WTC11 (cell line): Measurements from ENCODE around the gene RIPK1. TPM values are rescaled to one million over a fixed set of nuclear protein-coding genes. Genes with fewer than 3 reads are reported as not detected.

Experiments
- ATAC-seq: fragments of 200-7000 bp; cut with Tn5 transposase; 2 replicates; pipeline ENCODE4 v1.10.0; 2021; ENCODE audit warnings: mild to moderate bottlenecking, moderate library complexity
- CTCF ChIA-PET: fragments of 300-600 bp; sonication (Branson Sonifier 250); formaldehyde crosslinking; loops from one replicate; lab custom pipeline; 2021; ENCODE audit warnings: antibody characterized with exemption; lab: Charles Lee
- POLR2A ChIA-PET: fragments of 350-600 bp; sonication (Branson Sonifier 250); formaldehyde crosslinking; loops from one replicate; lab custom pipeline; 2021; ENCODE audit warnings: antibody characterized with exemption; lab: Charles Lee
- DNase-seq: peaks from one replicate; pipeline ENCODE4 v3.0.0; 2021; ENCODE audit warnings: low spot score
- H3K27ac Mint-ChIP-seq: 2 replicates; pipeline ENCODE4 v1.8.0; 2021; ENCODE audit warnings: mixed read lengths
- H3K27me3 Mint-ChIP-seq: 2 replicates; pipeline ENCODE4 v1.8.0; 2021; ENCODE audit warnings: low read depth, mild to moderate bottlenecking, moderate library complexity, mixed read lengths
- H3K36me3 Mint-ChIP-seq: 2 replicates; pipeline ENCODE4 v1.8.0; 2021; ENCODE audit warnings: mixed read lengths
- H3K4me1 Mint-ChIP-seq: 2 replicates; pipeline ENCODE4 v1.8.0; 2022; ENCODE audit warnings: mixed read lengths
- H3K4me3 Mint-ChIP-seq: 2 replicates; pipeline ENCODE4 v1.8.0; 2021; ENCODE audit warnings: mild to moderate bottlenecking, moderate library complexity, mixed read lengths
- H3K9me3 Mint-ChIP-seq: 2 replicates; pipeline ENCODE4 v1.8.0; 2021; ENCODE audit warnings: mixed read lengths
- ATF1 ChIP-seq: sonication (generic); formaldehyde crosslinking; IDR thresholded peaks from 2 replicates; pipeline ENCODE4 v1.8.1; 2023; ENCODE audit warnings: mild to moderate bottlenecking, moderate library complexity, missing genetic modification reagents
- ELF4 ChIP-seq: sonication (generic); formaldehyde crosslinking; IDR thresholded peaks from 2 replicates; pipeline ENCODE4 v1.8.1; 2022; ENCODE audit warnings: low read depth, mild to moderate bottlenecking, moderate library complexity, missing genetic modification reagents
- ETV6 ChIP-seq: sonication (generic); formaldehyde crosslinking; IDR thresholded peaks from 2 replicates; pipeline ENCODE4 v1.8.1; 2022; ENCODE audit warnings: mild to moderate bottlenecking, missing genetic modification reagents
- FOXJ3 ChIP-seq: sonication (generic); formaldehyde crosslinking; IDR thresholded peaks from 2 replicates; pipeline ENCODE4 v1.9.0; 2021; ENCODE audit warnings: missing genetic modification reagents, mild to moderate bottlenecking, borderline replicate concordance
- FOXP1 ChIP-seq: sonication (generic); formaldehyde crosslinking; IDR thresholded peaks from 2 replicates; pipeline ENCODE4 v1.8.0; 2022; ENCODE audit warnings: missing genetic modification reagents, mild to moderate bottlenecking, moderate library complexity, borderline replicate concordance
- GABPB1 ChIP-seq: sonication (generic); formaldehyde crosslinking; IDR thresholded peaks from 2 replicates; pipeline ENCODE4 v1.8.1; 2023; ENCODE audit warnings: mild to moderate bottlenecking, missing genetic modification reagents
- GRHL2 ChIP-seq: fragments of 250-450 bp; sonication (Bioruptor Pico); IDR thresholded peaks from 2 replicates; pipeline ENCODE4 v1.8.0; 2022; ENCODE audit warnings: mild to moderate bottlenecking, moderate library complexity; ENCODE audit not compliant: insufficient replicate concordance, severe bottlenecking
- NFE2L1 ChIP-seq: sonication (generic); formaldehyde crosslinking; IDR thresholded peaks from 2 replicates; pipeline ENCODE4 v1.8.1; 2023; ENCODE audit warnings: missing genetic modification reagents
- NR3C1 ChIP-seq: sonication (generic); formaldehyde crosslinking; conservative IDR thresholded peaks from 2 replicates; pipeline ENCODE4 v1.8.1; 2023; ENCODE audit warnings: low read depth, mild to moderate bottlenecking, missing genetic modification reagents
- PRDM15 ChIP-seq: sonication (generic); formaldehyde crosslinking; IDR thresholded peaks from 2 replicates; pipeline ENCODE4 v1.8.0; 2022; ENCODE audit warnings: missing genetic modification reagents
- RELA ChIP-seq: sonication (generic); formaldehyde crosslinking; IDR thresholded peaks from 2 replicates; pipeline ENCODE4 v1.8.1; 2022; ENCODE audit warnings: missing genetic modification reagents, mild to moderate bottlenecking, borderline replicate concordance
- RORB ChIP-seq: fragments of 250-450 bp; sonication (Bioruptor Pico); IDR thresholded peaks from 2 replicates; pipeline ENCODE4 v1.9.0; 2021; ENCODE audit warnings: mild to moderate bottlenecking
- SP1 ChIP-seq: sonication (generic); formaldehyde crosslinking; conservative IDR thresholded peaks from 2 replicates; pipeline ENCODE4 v1.8.1; 2022; ENCODE audit warnings: missing genetic modification reagents
- USF1 ChIP-seq: sonication (generic); formaldehyde crosslinking; IDR thresholded peaks from 2 replicates; pipeline ENCODE4 v1.8.0; 2022; ENCODE audit warnings: mild to moderate bottlenecking, missing genetic modification reagents
- total RNA-seq: library from RNA; stranded (reverse); gene quantifications from 3 replicates; pipeline ENCODE4 v1.2.3, GENCODE V29; 2021
- TF ChIP-seq, protein P1 (sequence below): fragments of 250-450 bp; sonication (Bioruptor Pico); IDR thresholded peaks from 2 replicates; pipeline ENCODE4 v1.9.0; 2021; ENCODE audit warnings: moderate library complexity, mild to moderate bottlenecking, inconsistent platforms, borderline replicate concordance
- TF ChIP-seq, protein P2 (sequence below): sonication (generic); formaldehyde crosslinking; IDR thresholded peaks from 2 replicates; pipeline ENCODE4 v1.8.1; 2022; ENCODE audit warnings: mild to moderate bottlenecking, missing genetic modification reagents, moderate library complexity, borderline replicate concordance
- TF ChIP-seq, protein P3 (sequence below): sonication (generic); formaldehyde crosslinking; IDR thresholded peaks from 2 replicates; pipeline ENCODE4 v1.8.1; 2023; ENCODE audit warnings: mild to moderate bottlenecking, missing genetic modification reagents, moderate library complexity
- TF ChIP-seq, protein P4 (sequence below): sonication (generic); formaldehyde crosslinking; IDR thresholded peaks from 2 replicates; pipeline ENCODE4 v1.8.1; 2022; ENCODE audit warnings: mild to moderate bottlenecking, moderate library complexity, missing genetic modification reagents

The RIPK1 gene
- total RNA-seq, 1 experiment from 2014 or later: 8.7 TPM

DNA sequence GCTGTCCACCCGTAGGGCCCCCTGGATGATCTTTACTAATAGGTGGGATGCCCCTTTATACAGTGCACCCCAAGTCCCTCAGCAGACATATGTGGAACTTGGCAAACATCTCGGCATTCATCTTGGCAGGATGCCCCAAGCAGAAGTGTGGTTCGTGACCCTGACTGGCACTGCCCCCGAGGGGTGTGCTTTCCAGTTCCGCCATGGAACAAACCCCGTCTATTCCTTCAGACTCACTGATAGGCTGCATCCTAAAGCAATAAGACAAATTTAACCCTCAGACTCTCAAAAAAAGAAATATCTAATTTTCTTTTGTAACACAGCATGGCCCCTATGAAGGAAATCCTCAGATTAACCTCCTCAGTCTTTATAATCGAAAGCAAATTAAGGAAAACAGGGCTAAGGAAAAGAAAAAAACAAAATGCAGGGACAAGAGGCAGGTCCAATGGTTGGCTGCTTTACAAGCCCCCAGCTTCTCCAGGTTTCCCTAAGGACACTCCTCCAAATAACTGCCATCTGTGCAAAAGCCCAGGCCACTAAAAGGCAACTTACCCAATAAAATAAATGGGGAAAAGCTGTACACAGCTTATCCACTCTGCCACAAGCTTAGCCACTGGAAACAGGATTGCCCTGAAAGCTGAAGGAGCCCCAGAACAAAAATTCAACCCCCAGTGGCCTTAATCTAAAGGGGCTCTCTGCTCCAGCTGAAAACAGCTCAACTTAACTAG lies 30.5 kb upstream of the RIPK1 start:
- Mint-ChIP-seq H3K4me1 (peaks cover 12% of the 10 kb centered on the region), H3K27ac (no peak overlapping the region), H3K36me3 (peaks cover 2% of the 10 kb centered on the region; the same call in 1 of the 2 replicates), H3K9me3 (peaks cover 19% of the 10 kb centered on the region)
- ChIA-PET POLR2A (no interaction called here), CTCF (interaction anchor here (0.6 to 2.6 kb wide), 4 partner anchors 37 to 785 kb away, joined by 3 to 11 read pairs (median 7); no protein-coding TSS in a partner anchor)
- ATAC-seq (no peak), DNase-seq (no peak)
- TF ChIP-seq, protein P1, sequence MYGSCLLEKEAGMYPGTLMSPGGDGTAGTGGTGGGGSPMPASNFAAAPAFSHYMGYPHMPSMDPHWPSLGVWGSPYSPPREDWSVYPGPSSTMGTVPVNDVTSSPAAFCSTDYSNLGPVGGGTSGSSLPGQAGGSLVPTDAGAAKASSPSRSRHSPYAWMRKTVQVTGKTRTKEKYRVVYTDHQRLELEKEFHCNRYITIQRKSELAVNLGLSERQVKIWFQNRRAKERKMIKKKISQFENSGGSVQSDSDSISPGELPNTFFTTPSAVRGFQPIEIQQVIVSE: no peak
- no peak for TF ChIP-seq NR3C1 (CRISPR knock-in tag)
- TF ChIP-seq NFE2L1: no peak
- TF ChIP-seq, protein P2, sequence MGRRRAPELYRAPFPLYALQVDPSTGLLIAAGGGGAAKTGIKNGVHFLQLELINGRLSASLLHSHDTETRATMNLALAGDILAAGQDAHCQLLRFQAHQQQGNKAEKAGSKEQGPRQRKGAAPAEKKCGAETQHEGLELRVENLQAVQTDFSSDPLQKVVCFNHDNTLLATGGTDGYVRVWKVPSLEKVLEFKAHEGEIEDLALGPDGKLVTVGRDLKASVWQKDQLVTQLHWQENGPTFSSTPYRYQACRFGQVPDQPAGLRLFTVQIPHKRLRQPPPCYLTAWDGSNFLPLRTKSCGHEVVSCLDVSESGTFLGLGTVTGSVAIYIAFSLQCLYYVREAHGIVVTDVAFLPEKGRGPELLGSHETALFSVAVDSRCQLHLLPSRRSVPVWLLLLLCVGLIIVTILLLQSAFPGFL: no peak
- no peak for TF ChIP-seq USF1
- TF ChIP-seq ELF4 (CRISPR knock-in tag): no peak
- no peak for TF ChIP-seq GRHL2
- TF ChIP-seq GABPB1 (CRISPR knock-in tag): no peak
- no peak for TF ChIP-seq ATF1 (CRISPR knock-in tag)
- TF ChIP-seq SP1 (CRISPR knock-in tag): no peak
- no peak for TF ChIP-seq PRDM15 (CRISPR knock-in tag)
- no peak for TF ChIP-seq ETV6 (CRISPR knock-in tag)
- TF ChIP-seq, all 79 proteins: peak for 0
- no peak overlapping the region for H3K4me3 Mint-ChIP-seq
- peaks cover 3% of the 10 kb centered on the region; the same call in 1 of the 2 replicates for H3K27me3 Mint-ChIP-seq

DNA sequence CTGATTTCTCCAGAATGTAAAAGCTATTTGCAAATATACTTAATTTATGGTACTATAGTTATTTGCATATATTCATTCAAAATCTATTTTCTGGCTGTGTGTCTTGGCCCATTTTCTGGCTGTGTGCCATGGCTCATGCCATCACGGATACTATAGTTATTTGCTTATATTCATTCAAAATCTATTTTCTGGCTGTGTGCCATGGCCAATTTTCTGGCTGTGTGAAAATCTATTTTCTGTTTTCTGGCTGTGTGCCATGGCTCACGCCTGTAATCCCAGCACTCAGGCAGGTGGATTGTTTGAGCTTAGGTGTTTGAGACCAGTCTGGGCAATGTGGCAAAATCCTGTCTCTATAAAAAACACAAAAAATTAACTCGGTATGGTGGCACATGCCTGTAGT lies 28.9 kb upstream of the RIPK1 start:
- Mint-ChIP-seq H3K36me3 (peaks cover 2% of the 10 kb centered on the region; the same call in 1 of the 2 replicates), H3K4me3 (no peak overlapping the region), H3K27me3 (peaks cover 3% of the 10 kb centered on the region; the same call in 1 of the 2 replicates), H3K4me1 (peaks cover 12% of the 10 kb centered on the region), H3K27ac (no peak overlapping the region), H3K9me3 (peaks cover 15% of the 10 kb centered on the region)
- ChIA-PET CTCF (interaction anchor here (0.7 to 2.6 kb wide), 3 partner anchors 14 to 87 kb away, joined by 3 to 11 read pairs (median 10); no protein-coding TSS in a partner anchor), POLR2A (no interaction called here)
- DNase-seq (no peak), ATAC-seq (no peak)
- TF ChIP-seq RORB (CRISPR knock-in tag) (no peak), GRHL2 (no peak), FOXJ3 (no peak), RELA (CRISPR knock-in tag) (no peak), ELF4 (CRISPR knock-in tag) (no peak), FOXP1 (CRISPR knock-in tag) (no peak)
- TF ChIP-seq, protein P3, sequence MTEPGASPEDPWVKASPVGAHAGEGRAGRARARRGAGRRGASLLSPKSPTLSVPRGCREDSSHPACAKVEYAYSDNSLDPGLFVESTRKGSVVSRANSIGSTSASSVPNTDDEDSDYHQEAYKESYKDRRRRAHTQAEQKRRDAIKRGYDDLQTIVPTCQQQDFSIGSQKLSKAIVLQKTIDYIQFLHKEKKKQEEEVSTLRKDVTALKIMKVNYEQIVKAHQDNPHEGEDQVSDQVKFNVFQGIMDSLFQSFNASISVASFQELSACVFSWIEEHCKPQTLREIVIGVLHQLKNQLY (CRISPR knock-in tag): no peak
- TF ChIP-seq, protein P4, sequence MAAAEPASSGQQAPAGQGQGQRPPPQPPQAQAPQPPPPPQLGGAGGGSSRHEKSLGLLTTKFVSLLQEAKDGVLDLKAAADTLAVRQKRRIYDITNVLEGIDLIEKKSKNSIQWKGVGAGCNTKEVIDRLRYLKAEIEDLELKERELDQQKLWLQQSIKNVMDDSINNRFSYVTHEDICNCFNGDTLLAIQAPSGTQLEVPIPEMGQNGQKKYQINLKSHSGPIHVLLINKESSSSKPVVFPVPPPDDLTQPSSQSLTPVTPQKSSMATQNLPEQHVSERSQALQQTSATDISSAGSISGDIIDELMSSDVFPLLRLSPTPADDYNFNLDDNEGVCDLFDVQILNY: no peak
- TF ChIP-seq, all 79 proteins: peak for 0
